H54 (cell line): ENCODE data around the gene DIPK2A.

Experiments used
- DNase-seq: peaks from one replicate; pipeline ENCODE4 v3.0.0; 2011; ENCODE audit warnings: low spot score, mixed read lengths; ENCODE audit not compliant: insufficient read length
- FAIRE-seq: peaks from 3 replicates; lab custom pipeline; 2011; peaks lifted over from hg19 to GRCh38; lab: Jason Lieb, UNC
- POLR2A ChIP-seq: IDR thresholded peaks from 2 replicates; pipeline ENCODE4 v1.6.1; 2011; ENCODE audit warnings: low read depth, mild to moderate bottlenecking, low read length

DIPK2A gene

GRCh38 chr3:143963946-143964345 is 7.7 kb upstream of the DIPK2A start:
- no peak for TF ChIP-seq POLR2A
- DNase-seq (no peak), FAIRE-seq (no peak)

- DNase-seq (peak; percentile 16), FAIRE-seq (no peak)
- TF ChIP-seq POLR2A, result no peak; the same call in 1 of the 2 replicates
Observed at GRCh38 chr3:143970773-143971358, 757 bp upstream of the DIPK2A start.

GRCh38 chr3:143972155-143972504 is 507 bp downstream of the DIPK2A start:
- TF ChIP-seq POLR2A, result no peak
- no peak for FAIRE-seq
- DNase-seq, result no peak

- TF ChIP-seq POLR2A, result 0 out of 2 replicates have a peak, but pooled peaks have one; percentile 12
- peak; percentile 33 for DNase-seq
- FAIRE-seq, result no peak
Observed at GRCh38 chr3:143972505-143973258, 1.1 kb downstream of the DIPK2A start.

GRCh38 chr3:143973259-143974021 is 1.8 kb downstream of the DIPK2A start:
- no peak for TF ChIP-seq POLR2A
- no peak for DNase-seq
- peak; percentile 82 for FAIRE-seq

GRCh38 chr3:143974271-143975238 is 2.9 kb downstream of the DIPK2A start:
- FAIRE-seq (peak; percentile 20), DNase-seq (no peak)
- no peak for TF ChIP-seq POLR2A

- no peak for TF ChIP-seq POLR2A
- peak; percentile 23 for FAIRE-seq
- DNase-seq, result no peak
Observed at GRCh38 chr3:143975554-143976152, 4.0 kb downstream of the DIPK2A start.

GRCh38 chr3:143977341-143978262 is 6.0 kb downstream of the DIPK2A start:
- DNase-seq (no peak), FAIRE-seq (peak; percentile 33)
- TF ChIP-seq POLR2A, result no peak

GRCh38 chr3:143978263-143978631 is 6.6 kb downstream of the DIPK2A start:
- TF ChIP-seq POLR2A, result no peak
- no peak for FAIRE-seq
- DNase-seq, result no peak

- no peak for TF ChIP-seq POLR2A
- no peak for FAIRE-seq
- DNase-seq, result no peak
Observed at GRCh38 chr3:143979041-143979440, 7.4 kb downstream of the DIPK2A start.

GRCh38 chr3:143979813-143980212 is 8.2 kb downstream of the DIPK2A start:
- no peak for DNase-seq
- no peak for TF ChIP-seq POLR2A
- FAIRE-seq, result no peak

GRCh38 chr3:143988306-143988705 is 16.7 kb downstream of the DIPK2A start:
- TF ChIP-seq POLR2A, result no peak
- no peak for DNase-seq
- no peak for FAIRE-seq

- no peak for TF ChIP-seq POLR2A
- FAIRE-seq, result no peak
- no peak for DNase-seq
Observed at GRCh38 chr3:143989461-143989860, 17.8 kb downstream of the DIPK2A start.
